Mononuclear cell (primary cell): ENCODE results near the gene PPFIA4. TPM values are rescaled to one million over a fixed set of nuclear protein-coding genes. Genes with fewer than 3 reads are reported as not detected.

Experiments used
- H3K27me3 ChIP-seq: 2 replicates; pipeline ENCODE4 v1.6.0; 2011; ENCODE audit warnings: low read length, control low read depth; ENCODE audit not compliant: insufficient read depth
- H3K4me1 ChIP-seq: 2 replicates; pipeline ENCODE4 v1.5.1; 2011; ENCODE audit warnings: mild to moderate bottlenecking, low read length, control low read depth; ENCODE audit not compliant: insufficient read depth
- H3K4me3 ChIP-seq: 2 replicates; pipeline ENCODE4 v1.5.1; 2011; ENCODE audit warnings: mild to moderate bottlenecking, low read length, moderate library complexity
- H3K9me3 ChIP-seq: 2 replicates; pipeline ENCODE4 v1.5.1; 2011; ENCODE audit warnings: low read depth, mild to moderate bottlenecking, control low read depth, low read length
- total RNA-seq: library from RNA; depleted of rRNA; stranded (reverse); fragments of >200 nt; gene quantifications from one replicate; pipeline ENCODE4 v1.2.3, GENCODE V29; 2012

PPFIA4 gene
- total RNA-seq, 1 donor: 0.73 TPM

GRCh38 chr1:203074610-203075009, 48.3 kb downstream of the PPFIA4 start:
- no peaks in the 10 kb centered on the region for H3K9me3 ChIP-seq
- no peak overlapping the region for H3K4me3 ChIP-seq
- H3K27me3 ChIP-seq: peaks cover 3% of the 10 kb centered on the region
- H3K4me1 ChIP-seq: peaks cover 29% of the 10 kb centered on the region

DNA sequence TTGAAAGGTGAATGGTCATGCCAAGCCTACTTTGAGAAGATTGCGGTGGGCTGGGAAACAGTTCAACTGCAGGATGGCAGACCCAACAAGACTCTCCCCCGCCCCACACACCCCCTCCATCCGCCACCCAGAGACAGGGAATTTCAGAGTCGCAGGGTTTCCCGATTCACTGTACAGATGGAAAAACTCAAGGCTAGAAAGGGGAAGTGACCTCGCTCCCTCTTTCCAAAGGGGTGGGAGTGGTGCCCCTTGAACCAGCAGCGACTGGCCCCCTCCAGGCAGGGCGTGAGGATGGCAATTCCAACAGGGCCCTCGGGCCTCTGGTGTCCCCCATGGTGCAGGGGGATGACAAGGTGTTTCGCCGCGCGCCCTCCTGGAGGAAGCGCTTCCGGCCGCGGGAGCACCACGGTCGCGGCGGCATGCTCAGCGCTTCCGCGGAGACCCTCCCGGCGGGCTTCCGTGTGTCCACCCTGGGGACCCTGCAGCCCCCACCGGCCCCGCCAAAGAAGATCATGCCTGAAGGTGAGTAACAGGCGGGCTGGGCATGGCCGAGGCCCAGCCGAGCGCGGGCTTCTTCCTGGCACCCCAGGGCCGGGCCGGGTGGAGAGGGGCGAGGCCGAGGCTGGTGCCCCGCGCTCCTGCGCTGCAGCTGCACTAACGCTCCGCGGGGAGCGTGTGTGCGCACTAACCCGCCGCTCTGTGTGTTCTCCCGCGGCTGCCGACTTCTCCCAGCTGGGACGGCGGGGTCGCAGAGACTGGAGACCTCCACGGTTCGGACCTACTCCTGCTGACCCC, 49.1 kb downstream of the PPFIA4 start:
- peaks cover 3% of the 10 kb centered on the region for H3K27me3 ChIP-seq
- H3K9me3 ChIP-seq: no peaks in the 10 kb centered on the region
- peak overlapping the region; percentile 35 for H3K4me3 ChIP-seq
- peaks cover 23% of the 10 kb centered on the region for H3K4me1 ChIP-seq

- H3K27me3 ChIP-seq: peaks cover 3% of the 10 kb centered on the region
- peak overlapping the region; percentile 35 for H3K4me3 ChIP-seq
- H3K4me1 ChIP-seq: peaks cover 23% of the 10 kb centered on the region
- H3K9me3 ChIP-seq: no peaks in the 10 kb centered on the region
Measured at GRCh38 chr1:203076031-203076511, 49.8 kb downstream of the PPFIA4 start.

GRCh38 chr1:203077367-203077766, 51.1 kb downstream of the PPFIA4 start:
- peaks cover 23% of the 10 kb centered on the region for H3K4me1 ChIP-seq
- H3K9me3 ChIP-seq: no peaks in the 10 kb centered on the region
- no peak overlapping the region for H3K4me3 ChIP-seq
- H3K27me3 ChIP-seq: peaks cover 3% of the 10 kb centered on the region

DNA sequence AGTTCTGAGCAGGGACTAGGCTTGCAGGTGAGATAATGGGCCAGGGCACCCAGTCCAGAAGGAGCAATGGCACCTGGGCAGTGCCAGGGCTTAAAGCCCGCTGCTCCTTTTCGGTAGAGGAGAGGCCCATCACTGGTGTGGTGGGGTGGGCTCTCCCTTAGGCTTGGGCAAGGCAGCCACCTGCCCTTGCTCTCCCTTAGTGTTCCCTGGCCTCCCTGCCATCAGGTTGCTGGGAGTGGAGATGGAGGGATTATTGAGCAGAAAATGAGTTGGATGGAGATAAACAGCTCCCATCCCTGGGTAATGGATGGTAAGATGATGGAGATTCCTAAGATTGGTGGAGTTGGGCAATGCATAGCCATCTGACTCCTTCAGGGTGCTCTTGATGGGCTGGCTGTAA, 51.7 kb downstream of the PPFIA4 start:
- Histone ChIP-seq H3K4me3 (no peak overlapping the region), H3K4me1 (peaks cover 23% of the 10 kb centered on the region), H3K9me3 (no peaks in the 10 kb centered on the region), H3K27me3 (peaks cover 3% of the 10 kb centered on the region)

DNA sequence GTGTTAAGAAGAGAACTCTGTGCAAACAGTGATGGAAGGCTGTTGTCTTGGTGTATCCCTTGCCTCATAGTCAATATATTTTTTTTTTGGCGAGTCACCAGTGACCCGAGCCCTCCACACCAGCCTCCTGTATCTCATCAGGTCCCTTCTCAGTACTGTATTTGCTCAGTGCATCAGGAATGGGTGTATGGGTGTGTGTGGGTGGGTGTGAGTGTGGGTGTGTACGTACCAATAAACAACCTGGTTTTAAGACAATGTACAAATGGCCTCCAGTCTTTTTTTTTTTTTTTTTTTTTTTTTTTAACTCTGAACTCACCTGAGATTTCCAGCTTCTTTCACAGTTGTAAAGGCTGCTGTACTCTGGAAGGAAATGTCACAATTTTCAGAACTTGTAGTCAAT, 52.2 kb downstream of the PPFIA4 start:
- Histone ChIP-seq H3K9me3 (no peaks in the 10 kb centered on the region), H3K27me3 (peaks cover 3% of the 10 kb centered on the region), H3K4me1 (peaks cover 23% of the 10 kb centered on the region), H3K4me3 (no peak overlapping the region)

DNA sequence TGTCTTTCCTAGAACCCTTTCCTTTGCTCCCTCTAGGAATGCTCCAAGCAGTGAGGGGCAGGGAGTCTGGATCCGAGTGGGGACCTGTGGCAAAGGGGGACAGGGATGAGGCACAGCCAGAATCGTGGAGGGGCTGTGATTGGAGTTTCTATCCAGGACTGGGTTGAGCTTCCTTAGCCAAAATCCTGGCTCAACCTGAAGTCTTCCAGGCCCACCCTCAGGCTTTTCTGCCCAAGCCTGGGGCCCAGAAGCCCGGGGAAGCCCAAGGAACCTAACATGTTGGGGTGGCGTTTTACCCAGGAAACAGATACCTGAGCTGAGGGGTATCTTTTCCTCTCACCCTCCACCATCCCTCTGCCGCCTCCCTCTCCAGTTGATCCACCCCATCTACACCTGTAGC, 54.2 kb downstream of the PPFIA4 start:
- no peak overlapping the region for H3K4me3 ChIP-seq
- peaks cover 3% of the 10 kb centered on the region for H3K27me3 ChIP-seq
- H3K9me3 ChIP-seq: no peaks in the 10 kb centered on the region

GRCh38 chr1:203081465-203082230, 55.4 kb downstream of the PPFIA4 start:
- Histone ChIP-seq H3K4me1 (peaks cover 1% of the 10 kb centered on the region), H3K4me3 (no peak overlapping the region), H3K9me3 (no peaks in the 10 kb centered on the region), H3K27me3 (no peaks in the 10 kb centered on the region)

More for the DNA sequence above, 54.2 kb downstream of the PPFIA4 start:
- H3K4me1 ChIP-seq: peaks cover 13% of the 10 kb centered on the region

GRCh38 chr1:203082231-203082505, 55.9 kb downstream of the PPFIA4 start:
- Histone ChIP-seq H3K4me1 (no peaks in the 10 kb centered on the region), H3K9me3 (no peaks in the 10 kb centered on the region), H3K27me3 (no peaks in the 10 kb centered on the region), H3K4me3 (no peak overlapping the region)

DNA sequence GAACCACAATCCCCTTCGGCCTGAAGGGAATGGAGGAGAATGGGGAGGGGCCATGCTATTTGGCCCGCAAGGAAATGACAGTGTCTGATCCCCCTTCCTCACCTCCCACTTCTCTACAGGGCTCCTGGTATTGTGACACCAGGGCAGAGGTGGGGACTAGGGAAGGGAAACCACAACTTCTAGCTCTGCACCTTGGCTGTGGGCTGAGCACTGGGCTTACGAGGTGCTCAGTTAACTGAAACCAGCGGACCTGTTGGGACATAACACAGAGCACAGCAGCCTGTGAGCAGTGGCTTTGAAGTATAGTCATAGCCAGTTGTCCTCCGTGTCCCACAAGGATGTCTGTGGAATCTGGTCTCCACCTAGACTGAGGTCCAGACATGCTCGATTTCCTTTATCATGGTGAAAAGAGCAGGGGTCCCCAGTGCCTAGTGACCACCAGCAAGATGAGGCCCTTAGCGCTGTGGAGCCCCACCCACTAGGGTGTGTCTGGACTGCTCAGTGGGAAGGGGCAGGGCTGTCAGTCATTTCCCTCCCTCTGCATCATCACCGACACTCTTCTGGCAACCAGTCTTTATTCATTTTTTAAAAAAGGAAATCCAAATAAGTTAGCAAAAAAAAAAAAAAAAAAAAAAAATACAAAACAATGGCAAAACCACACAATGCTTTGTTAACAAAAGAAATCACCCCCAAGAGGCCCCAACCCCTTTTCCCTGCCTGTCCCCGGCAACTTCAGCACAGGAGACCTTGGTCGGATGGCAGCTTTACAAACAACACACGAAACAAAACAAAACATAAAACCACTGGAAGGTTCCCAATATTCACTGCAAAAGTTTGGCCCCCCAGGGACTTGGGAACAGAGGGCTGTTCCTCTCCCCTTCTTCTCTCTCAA, 56.5 kb downstream of the PPFIA4 start:
- no peaks in the 10 kb centered on the region for H3K9me3 ChIP-seq
- no peaks in the 10 kb centered on the region for H3K4me1 ChIP-seq
- H3K4me3 ChIP-seq: no peak overlapping the region
- no peaks in the 10 kb centered on the region for H3K27me3 ChIP-seq

DNA sequence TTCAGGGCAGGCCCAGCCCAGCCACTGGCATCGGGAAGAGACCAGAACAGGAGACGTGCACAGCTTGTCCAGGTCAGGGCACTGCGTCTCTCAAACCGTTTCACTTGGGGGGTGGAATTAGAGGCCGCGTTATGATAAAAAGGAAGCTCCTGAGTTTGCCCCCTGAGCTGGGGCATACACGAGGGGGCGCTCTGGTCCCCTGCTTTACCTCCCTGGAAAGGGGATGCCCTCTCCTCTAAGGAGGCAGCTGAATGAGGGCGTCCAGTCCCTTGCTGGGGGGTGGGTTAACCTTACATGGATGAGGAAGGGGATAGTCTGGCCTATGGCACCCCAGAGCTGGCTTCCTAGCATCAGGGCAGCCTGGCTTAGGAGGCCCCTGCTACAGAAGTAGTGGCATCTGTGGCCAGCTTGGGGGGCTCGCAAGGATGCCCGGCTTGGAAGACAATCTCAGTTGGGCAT, 57.2 kb downstream of the PPFIA4 start:
- no peaks in the 10 kb centered on the region for H3K4me1 ChIP-seq
- no peaks in the 10 kb centered on the region for H3K9me3 ChIP-seq
- no peaks in the 10 kb centered on the region for H3K27me3 ChIP-seq
- H3K4me3 ChIP-seq: no peak overlapping the region

DNA sequence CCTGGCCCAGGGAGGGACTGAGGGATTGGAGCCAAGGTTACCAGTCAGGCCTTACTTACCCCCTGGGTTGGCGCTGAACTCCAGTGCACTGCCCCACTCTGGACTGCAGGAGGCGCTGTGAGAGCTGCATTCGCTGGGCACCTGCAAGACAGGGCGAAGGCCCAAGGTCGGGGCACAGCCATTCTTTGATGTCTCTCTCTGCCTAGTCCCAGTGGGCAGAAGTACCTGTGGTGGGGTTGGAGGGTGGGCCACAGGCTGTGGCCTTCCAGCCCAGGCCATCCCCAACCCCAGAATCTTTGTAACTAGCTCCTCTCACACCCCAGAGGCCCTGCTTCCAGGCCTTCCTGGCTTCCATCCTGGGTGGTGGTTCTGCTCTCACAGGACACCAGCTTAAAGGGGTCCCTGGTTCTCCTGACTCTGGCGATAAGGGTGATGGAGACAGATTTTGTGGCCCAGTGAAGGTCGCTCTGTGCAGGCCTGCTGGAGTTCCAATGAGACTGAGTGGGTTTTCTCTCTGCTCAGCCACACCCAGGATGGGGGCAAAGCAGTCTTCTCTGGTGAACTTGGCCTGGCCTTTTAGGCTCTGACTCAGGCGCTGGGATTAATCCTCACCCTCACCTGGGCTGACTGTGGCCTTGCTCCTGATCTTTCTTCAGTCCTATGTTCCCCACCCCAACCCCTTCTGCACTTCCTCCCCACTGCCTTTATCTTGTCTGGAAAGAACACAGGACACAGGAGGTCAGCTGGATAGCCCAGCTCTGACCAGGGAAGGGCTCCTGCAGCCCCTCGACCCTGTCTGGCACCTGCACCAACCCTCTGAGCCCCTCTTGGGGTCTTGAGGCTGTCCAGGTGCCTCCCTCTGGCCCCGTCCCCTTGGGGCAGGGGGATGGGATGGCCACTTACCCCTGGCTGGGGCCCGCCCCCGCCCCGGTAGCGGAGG, 58.6 kb downstream of the PPFIA4 start:
- Histone ChIP-seq H3K27me3 (no peaks in the 10 kb centered on the region), H3K4me1 (no peaks in the 10 kb centered on the region), H3K4me3 (no peak overlapping the region), H3K9me3 (no peaks in the 10 kb centered on the region)

- no peaks in the 10 kb centered on the region for H3K9me3 ChIP-seq
- H3K4me1 ChIP-seq: no peaks in the 10 kb centered on the region
- H3K27me3 ChIP-seq: no peaks in the 10 kb centered on the region
- no peak within 1 kb of the TSS for H3K4me3 ChIP-seq
Measured at GRCh38 chr1:203085528-203086406, 59.5 kb downstream of the PPFIA4 start, which contains the start of gene MYOG. Gene MYOG, minus strand, starts transcription at chr1:203086012. Its CDS starts 51 bp downstream, at chr1:203085961.
